GM12891 (cell line): ENCODE results near the gene REST.

Experiments used
- PAX5 ChIP-seq: IDR thresholded peaks from 2 replicates; pipeline ENCODE4 v1.6.1; 2011; ENCODE audit warnings: low read length, moderate library complexity, mild to moderate bottlenecking; ENCODE audit not compliant: insufficient read depth, severe bottlenecking
- POLR2A ChIP-seq: IDR thresholded peaks from 2 replicates; pipeline ENCODE4 v1.6.1; 2011; ENCODE audit warnings: low read depth, low read length, control low read depth
- POLR2AphosphoS5 ChIP-seq: IDR thresholded peaks from 2 replicates; pipeline ENCODE4 v1.6.1; 2011; ENCODE audit warnings: low read depth, low read length, control low read depth
- POU2F2 ChIP-seq: IDR thresholded peaks from 2 replicates; pipeline ENCODE4 v1.6.1; 2011; ENCODE audit warnings: low read depth, mild to moderate bottlenecking, control low read depth, low read length, moderate library complexity
- SPI1 ChIP-seq: IDR thresholded peaks from 2 replicates; pipeline ENCODE4 v1.6.1; 2011; ENCODE audit warnings: low read depth, low read length, control low read depth
- TAF1 ChIP-seq: IDR thresholded peaks from 2 replicates; pipeline ENCODE4 v1.6.1; 2011; ENCODE audit warnings: low read depth, low read length, control low read depth

GRCh38 chr4:56971383-56971782 is 63.7 kb downstream of the REST start:
- TF ChIP-seq SPI1: no peak
- no peak for TF ChIP-seq POLR2AphosphoS5
- no peak for TF ChIP-seq POLR2A
- no peak for TF ChIP-seq TAF1
- no peak for TF ChIP-seq POU2F2
- TF ChIP-seq PAX5: no peak
